A172 (cell line): ENCODE measurements around the gene TGM5. TPM values are rescaled to one million over a fixed set of nuclear protein-coding genes. Genes with fewer than 3 reads are reported as not detected.
"Not testable (repeated sequence)": the region's sequence is repeated elsewhere in the genome, so short reads cannot be mapped to it uniquely, and the experiment has no call there.

Experiments used
- DNase-seq: peaks from one replicate; pipeline ENCODE4 v3.0.0-alpha.2; 2015; ENCODE audit warnings: low spot score
- total RNA-seq: library from RNA; depleted of rRNA; stranded (reverse); fragments of >200 nt; shearing (Covaris generic); gene quantifications from 2 replicates; pipeline ENCODE4 v1.2.3, GENCODE V29; 2014

Gene TGM5
- total RNA-seq, 1 experiment from 2014 or later, result not detected

- DNase-seq, result no peak
Observed at GRCh38 chr15:43249236-43249635, 17.5 kb downstream of the TGM5 start.

DNA sequence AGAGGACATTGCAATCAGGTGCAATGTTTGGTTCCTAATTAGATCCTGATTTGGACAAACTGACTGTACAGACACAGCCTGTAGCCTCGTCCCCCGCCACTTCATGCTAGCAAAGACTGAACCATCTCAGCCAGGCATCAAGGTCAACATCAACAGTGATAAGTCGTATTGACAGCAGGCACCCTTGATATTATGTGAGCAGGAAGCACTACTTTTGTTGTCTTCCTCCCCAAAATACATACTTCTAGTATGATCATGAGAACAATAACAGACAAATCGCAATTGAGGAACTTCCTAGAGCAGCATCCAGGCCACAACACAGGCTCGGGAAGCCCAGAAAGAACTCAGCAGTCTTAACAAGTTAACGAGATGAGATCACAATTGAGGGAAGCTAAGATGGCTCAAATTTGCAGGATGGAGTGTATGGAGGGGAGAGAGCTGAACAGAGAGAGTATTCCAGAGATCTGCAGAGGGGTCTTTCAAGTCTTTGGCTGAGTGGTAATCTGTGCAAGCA, 20.4 kb downstream of the TGM5 start:
- no peak for DNase-seq

DNA sequence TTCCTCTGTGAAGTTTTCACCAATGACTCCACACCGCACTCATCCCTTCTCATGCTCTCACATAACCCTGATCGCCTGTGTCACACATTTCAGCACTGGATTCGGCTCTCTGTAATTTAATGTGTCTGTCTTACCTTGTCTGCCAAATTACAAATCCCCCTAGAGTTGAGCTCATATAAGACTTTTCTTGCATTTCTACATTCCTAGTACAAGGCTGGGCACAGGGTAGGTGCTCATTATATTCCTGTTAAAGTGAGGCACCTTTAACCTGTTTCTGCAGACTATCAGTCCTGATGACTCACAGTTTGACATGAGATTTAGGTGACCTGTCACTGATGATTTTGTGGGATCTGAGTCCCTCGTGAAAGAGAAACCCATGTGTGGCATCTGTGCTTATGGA, 22.6 kb downstream of the TGM5 start:
- no peak for DNase-seq

DNA sequence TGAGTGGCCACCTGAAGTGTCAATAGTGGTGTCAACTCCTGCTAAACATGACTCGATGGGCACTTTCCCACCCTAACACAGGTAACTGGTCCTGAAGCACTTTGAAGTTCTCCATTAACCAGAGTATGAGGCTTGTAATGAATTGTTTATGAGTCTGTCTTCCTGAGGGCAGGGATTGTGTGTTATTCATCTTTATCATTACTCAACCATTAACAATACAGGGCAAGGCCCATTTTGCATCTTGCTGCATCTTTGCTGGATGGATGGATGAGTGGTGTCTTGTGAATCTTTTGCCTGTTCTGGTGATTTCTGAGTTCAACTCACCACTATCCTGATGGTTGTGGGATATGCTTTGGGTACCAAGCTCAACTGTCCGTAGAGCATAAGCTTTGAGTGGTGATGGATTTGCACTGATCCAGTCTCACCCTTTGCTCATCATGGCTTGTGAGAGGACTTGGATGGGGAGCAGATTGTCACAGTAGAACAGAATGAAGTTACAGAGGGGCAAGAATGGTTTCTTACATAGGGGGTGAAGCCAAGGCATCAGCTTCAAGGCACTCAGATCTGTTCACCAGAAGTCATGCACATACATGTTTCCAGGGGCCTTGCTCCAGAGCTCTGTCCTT, 23.6 kb downstream of the TGM5 start:
- DNase-seq, result no peak

GRCh38 chr15:43242616-43243015, 24.1 kb downstream of the TGM5 start:
- DNase-seq, result no peak

DNA sequence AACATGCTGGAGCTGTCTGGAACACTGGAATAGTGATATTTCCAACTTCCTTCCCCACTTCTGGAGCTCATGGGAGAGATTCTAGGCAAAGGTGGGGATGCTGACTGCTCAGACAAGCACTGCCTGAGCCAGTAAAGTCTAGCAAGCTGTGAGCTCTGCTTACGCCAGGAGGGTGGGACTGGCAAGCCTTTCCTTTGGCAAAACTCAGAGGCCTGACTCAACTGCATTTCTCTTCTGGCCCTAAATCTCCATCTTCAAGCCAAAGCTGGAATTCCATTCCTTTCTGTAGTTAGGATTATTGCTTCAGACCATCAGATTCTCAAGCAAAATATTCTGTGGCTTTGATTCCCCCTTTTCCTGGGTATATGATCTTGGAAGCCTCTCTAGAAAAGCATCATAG, 25.6 kb downstream of the TGM5 start:
- no peak for DNase-seq

DNA sequence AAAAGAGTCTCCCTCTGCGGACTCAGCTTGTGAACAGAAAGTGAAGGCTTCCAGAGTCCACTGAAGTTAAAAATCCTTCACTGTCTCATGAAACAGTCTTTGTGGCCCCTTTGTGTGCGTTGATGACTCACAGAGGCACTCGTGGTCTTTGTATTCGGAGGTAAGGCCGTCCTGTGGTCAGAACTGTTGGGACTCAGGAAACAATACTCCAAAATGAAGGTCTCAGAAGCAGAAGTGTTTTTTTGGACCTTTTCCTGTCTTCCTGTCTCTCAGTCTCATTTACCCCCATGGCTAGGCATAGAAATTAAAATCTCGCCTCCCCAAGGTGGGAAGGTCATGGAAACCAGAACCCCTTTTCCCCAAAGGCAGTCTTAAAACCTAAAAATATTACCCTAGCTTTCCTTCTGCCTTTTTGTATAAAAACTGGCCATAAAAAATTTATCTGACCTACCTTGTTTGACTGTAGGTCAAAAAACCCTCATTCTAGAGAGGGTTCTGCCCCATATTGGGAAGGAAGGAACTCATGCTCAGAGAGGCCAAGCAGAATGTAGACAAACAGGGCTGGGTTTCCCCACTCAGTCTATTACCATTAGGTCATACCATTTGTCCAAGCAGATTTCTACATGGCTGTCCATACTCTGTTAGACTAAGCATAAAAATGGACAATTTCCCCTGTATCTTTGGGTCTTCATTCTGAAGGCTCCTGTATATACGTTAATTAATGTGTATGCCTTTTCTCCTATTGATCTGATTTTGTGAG, 26.8 kb downstream of the TGM5 start:
- peak; percentile 47 for DNase-seq

DNA sequence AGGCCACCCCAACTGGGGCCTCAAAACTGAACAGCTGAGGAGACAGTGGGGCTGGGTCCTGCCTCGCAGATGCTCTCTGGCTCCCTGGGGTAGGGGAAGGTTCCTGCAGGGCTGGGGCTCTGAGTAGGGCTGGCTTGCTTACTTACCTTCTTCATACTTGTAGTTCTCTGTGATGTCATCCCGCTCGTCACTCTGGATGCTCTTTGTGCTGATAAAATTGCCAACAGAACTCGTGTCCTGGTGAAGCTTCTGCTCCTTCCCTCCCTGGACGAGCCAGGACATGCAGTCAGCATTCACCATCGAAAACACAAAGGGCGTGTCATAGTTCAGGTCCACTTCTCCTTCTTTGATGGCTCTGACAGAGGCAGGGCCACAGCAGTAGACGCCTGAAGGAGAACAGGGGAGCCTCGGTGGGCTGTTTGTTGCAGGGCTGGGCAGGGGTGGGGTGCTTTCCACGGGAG, 28.0 kb downstream of the TGM5 start:
- no peak for DNase-seq

- no peak for DNase-seq
Observed at GRCh38 chr15:43237842-43238470, 28.8 kb downstream of the TGM5 start.

DNA sequence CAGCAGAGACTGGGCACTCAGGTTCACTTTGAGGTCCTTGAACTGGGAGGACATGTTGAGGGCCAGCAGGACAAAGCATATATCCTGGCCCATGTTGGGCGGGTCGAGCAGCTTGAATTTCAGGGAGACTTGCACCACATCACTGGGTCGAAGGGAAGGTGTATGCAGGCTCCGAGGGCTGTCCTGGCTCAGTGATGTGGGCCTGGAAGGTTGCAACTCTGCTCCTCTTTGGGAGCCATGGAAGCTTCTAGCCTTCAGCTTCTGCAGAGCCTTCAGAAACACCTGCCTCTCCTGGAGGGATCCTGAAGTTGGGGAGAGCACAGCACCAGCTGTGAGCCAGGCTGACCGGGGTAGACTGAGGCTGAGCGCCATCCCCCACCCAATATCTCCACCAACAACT, 31.2 kb downstream of the TGM5 start:
- no peak for DNase-seq

- no peak for DNase-seq
Observed at GRCh38 chr15:43232289-43232874, 34.3 kb downstream of the TGM5 start.

- DNase-seq, result no peak
Observed at GRCh38 chr15:43230640-43231115, 36.0 kb downstream of the TGM5 start.

DNA sequence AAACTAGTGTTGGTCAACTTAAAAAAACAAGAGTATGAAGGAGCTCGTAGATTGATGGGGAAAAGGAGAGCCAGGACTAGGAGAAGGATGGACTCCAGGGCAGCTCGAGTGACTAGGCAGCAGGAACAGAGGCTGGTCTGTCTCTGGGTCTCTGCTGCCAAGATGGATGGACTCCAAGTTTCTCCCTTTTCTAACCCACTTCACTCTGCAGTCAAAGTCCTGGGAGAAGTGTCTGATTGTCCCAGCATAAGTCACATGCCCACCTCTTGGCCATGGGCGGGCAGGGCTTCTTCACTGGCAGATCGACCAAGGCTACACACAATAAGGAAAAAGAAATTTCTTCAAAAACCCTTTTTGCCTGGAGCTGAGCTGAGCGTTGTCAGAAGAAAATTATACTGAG, 36.8 kb downstream of the TGM5 start:
- no peak for DNase-seq

- no peak for DNase-seq
Observed at GRCh38 chr15:43226436-43227305, 40.1 kb downstream of the TGM5 start.

DNA sequence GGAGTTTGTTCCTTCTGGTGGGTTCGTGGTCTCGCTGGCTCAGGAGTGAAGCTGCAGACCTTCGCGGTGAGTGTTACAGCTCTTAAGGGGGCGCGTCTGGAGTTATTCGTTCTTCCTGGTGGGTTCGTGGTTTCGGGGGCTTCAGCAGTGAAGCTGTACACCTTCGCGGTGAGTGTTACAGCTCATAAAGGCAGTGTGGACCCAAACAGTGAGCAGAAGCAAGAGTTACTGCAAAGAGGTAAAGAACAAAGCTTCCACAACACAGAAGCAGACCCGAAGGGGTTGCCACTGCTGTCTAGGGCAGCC, 40.8 kb downstream of the TGM5 start:
- not testable (repeated sequence) for DNase-seq

DNA sequence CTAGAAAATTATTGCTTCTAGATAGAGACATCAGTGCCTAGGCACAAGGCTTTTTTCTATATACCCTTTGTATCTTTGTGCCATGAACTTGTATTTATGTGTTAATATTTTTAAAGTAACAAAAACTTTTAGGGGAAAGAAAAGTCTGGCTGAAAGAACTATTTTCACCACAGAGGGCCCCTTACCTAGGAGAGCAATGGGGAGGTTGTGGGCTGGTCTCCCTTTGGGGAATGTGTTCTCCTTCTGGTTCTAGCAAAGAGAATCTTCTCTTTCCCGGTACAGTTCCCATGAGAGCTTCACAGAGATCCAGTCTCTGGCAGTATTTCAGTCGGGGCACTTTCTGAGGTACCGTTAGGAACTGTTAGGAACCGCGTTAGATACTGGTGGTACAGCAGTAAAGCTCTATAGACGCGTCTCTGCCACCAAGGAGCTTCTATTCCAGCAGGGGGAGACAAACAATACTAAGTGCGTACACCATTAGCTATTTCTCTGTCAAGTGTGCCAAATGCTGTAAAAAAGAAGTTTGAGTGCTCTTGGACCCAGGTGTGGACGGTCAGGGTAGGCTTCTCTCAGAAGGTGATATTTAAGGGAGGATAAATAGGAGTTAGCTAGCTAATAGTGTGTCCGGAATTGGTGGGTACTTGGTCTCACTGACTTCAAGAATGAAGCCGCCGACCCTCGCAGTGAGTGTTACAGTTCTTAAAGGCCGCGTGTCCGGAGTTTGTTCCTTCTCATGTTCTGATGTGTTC, 41.4 kb downstream of the TGM5 start:
- DNase-seq, result peak; percentile 71

DNA sequence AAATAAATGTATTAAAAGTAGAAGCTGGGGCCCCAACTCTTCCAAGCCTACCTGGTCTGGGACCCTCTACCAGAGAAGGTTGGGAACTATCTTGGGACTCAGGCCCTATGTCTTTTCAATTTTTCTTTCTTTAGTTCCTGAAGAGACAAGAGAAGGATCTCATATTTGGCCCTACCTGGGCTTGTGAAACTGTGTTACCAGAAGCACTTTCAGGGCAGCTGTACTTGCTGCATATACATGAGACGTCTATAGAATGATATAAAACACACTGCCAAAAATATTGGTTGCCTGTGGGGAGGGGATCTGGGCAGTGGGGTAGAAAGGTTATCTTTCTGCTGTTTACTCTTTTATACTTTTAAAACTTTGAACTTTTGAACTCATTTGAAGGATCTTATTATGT, 45.3 kb downstream of the TGM5 start:
- DNase-seq, result no peak

- DNase-seq, result no peak
Observed at GRCh38 chr15:43220991-43221403, 45.7 kb downstream of the TGM5 start, which contains the start of gene EPB42. TSS of gene EPB42 (minus strand) at chr15:43221018. CDS start at chr15:43220825, 193 bp downstream.

GRCh38 chr15:43219929-43220928, 46.5 kb downstream of the TGM5 start:
- no peak for DNase-seq
